Measurements from ENCODE around the gene ASCC2.

Gene ASCC2

DNA sequence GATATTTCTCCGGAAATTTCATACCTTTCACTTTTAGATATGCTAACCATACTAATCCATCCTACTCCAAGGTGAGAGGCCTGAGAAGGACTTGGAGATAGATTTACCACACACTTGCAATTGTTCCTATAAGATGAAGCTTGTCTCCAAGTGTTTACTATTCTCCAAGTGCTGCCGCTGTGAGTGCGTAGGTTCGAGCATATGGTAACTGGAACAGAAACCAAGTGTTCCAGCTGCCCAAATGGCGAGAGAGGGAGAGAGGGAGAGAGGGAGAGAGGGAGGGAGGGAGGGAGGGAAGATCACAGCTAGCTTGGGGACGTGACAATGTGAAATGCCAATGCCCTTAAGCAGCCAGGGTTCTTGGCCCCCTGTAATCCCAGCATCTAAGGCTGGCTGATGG is 21.5 kb downstream of the ASCC2 start:
- Histone ChIP-seq H3K9ac (ENCODE audit: low read length) (peak overlapping the region; percentile 52), H3K9me3 (ENCODE audit: control insufficient read depth, low read length) (no peaks in the 10 kb centered on the region), H3K27me3 (replicated peaks; ENCODE audit: control insufficient read depth, insufficient read depth, low read length) (no peaks in the 10 kb centered on the region), H3K36me3 (ENCODE audit: control insufficient read depth, insufficient read depth, low read length, severe bottlenecking) (peaks cover 66% of the 10 kb centered on the region), H3K4me3 (ENCODE audit: low read length) (peak overlapping the region; percentile 54), H3K4me1 (ENCODE audit: control insufficient read depth, insufficient read depth, low read length) (peaks cover 47% of the 10 kb centered on the region)
- DNase-seq (ENCODE audit: low read depth) = no peak

DNA sequence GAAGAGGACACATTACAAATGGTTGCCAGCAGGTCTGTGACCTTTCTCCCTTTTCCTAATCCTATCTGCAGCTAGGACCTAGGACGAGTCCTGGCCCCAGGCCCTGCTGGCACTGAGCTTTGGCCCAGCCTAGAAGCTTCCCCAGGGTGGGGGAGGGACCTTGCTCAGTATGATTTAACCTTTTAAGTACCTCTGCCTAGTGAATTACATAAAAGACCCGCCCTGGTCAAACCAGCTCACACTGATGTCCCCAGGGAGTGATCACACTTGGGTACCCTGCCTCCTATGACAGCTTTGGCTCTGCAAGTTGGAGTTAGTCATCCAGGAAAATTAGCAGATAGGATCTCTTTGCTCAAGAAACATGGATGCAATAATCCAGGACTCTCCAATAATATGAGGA is 21.9 kb downstream of the ASCC2 start:
- Histone ChIP-seq H3K9ac (ENCODE audit: low read length) (peak overlapping the region; percentile 58), H3K27me3 (replicated peaks; ENCODE audit: control insufficient read depth, insufficient read depth, low read length) (no peaks in the 10 kb centered on the region), H3K4me1 (ENCODE audit: control insufficient read depth, insufficient read depth, low read length) (peaks cover 49% of the 10 kb centered on the region), H3K4me3 (ENCODE audit: low read length) (peak overlapping the region; percentile 54), H3K36me3 (ENCODE audit: control insufficient read depth, insufficient read depth, low read length, severe bottlenecking) (peaks cover 66% of the 10 kb centered on the region), H3K9me3 (ENCODE audit: control insufficient read depth, low read length) (no peaks in the 10 kb centered on the region)
- DNase-seq (ENCODE audit: low read depth) = no peak

DNA sequence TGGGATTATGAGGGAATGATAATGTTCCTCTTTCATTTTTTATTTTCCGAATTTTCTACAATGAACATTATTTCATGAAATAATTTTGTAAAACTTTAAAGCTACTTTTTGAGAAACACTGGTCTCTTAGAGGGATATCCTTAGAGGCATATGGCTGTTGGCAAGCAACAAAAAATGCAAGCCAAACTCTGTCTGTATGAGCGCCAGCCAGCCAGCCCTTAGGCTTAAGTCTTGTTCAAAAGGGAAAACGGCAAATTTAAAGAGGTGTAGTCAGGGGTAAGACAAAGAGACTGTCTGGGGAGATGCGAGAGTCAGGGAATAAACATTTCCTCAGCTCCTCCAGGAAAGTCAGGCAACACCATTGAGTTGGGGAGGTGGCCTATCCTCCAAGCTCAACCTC is 22.5 kb downstream of the ASCC2 start:
- Histone ChIP-seq H3K4me3 (ENCODE audit: low read length) (peak overlapping the region; percentile 54), H3K36me3 (ENCODE audit: control insufficient read depth, insufficient read depth, low read length, severe bottlenecking) (peaks cover 63% of the 10 kb centered on the region), H3K9ac (ENCODE audit: low read length) (peak overlapping the region; percentile 58), H3K4me1 (ENCODE audit: control insufficient read depth, insufficient read depth, low read length) (peaks cover 53% of the 10 kb centered on the region), H3K27me3 (replicated peaks; ENCODE audit: control insufficient read depth, insufficient read depth, low read length) (no peaks in the 10 kb centered on the region), H3K9me3 (ENCODE audit: control insufficient read depth, low read length) (no peaks in the 10 kb centered on the region)
- no peak for DNase-seq (ENCODE audit: low read depth)

DNA sequence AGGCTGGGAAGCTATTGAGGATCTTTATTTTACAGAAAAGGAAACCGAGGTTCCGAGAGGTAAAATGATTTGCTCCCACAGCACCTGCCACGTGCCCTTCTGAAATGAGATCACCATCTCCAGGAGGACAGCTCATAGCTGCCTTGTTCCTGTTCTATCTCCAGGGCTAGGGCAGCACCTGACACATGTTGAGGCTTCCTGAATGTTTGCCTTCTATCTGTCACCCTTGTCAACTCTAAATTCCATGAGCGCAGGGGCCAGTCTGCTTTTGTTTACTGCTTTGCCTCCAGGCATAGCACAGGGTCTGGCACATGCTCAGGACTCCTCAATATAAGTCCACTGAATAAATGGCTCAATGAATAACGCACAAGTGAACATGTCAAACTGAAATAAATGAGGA is 24.1 kb downstream of the ASCC2 start:
- peaks cover 60% of the 10 kb centered on the region for H3K36me3 ChIP-seq (ENCODE audit: control insufficient read depth, insufficient read depth, low read length, severe bottlenecking)
- H3K9me3 ChIP-seq (ENCODE audit: control insufficient read depth, low read length) = no peaks in the 10 kb centered on the region
- H3K4me1 ChIP-seq (ENCODE audit: control insufficient read depth, insufficient read depth, low read length) = peaks cover 61% of the 10 kb centered on the region
- DNase-seq (ENCODE audit: low read depth) = no peak
- H3K27me3 ChIP-seq (replicated peaks; ENCODE audit: control insufficient read depth, insufficient read depth, low read length) = no peaks in the 10 kb centered on the region
- H3K4me3 ChIP-seq (ENCODE audit: low read length) = no peak overlapping the region
- H3K9ac ChIP-seq (ENCODE audit: low read length) = no peak overlapping the region

DNA sequence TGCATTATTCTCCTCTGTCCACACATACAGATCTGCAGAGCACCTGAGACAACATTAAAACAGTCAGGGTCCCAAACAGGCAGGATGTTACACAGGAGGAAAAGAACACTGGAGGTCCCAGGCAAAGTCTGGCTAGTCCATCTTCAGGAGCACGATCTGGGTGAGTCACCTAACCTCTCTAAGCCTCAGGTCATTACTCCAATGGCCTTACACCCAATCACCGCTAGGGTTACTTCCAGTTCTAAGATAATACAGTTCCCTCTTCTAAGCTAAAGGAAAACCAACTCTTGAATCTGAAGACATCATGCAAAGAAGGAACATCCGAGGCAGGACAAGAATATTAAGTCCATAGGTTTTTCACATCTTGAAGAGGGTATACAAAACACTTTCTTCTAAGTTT is 24.5 kb downstream of the ASCC2 start:
- Histone ChIP-seq H3K4me3 (ENCODE audit: low read length) (no peak overlapping the region), H3K4me1 (ENCODE audit: control insufficient read depth, insufficient read depth, low read length) (peaks cover 61% of the 10 kb centered on the region), H3K9me3 (ENCODE audit: control insufficient read depth, low read length) (no peaks in the 10 kb centered on the region), H3K27me3 (replicated peaks; ENCODE audit: control insufficient read depth, insufficient read depth, low read length) (no peaks in the 10 kb centered on the region), H3K9ac (ENCODE audit: low read length) (no peak overlapping the region), H3K36me3 (ENCODE audit: control insufficient read depth, insufficient read depth, low read length, severe bottlenecking) (peaks cover 56% of the 10 kb centered on the region)
- DNase-seq (ENCODE audit: low read depth) = no peak

DNA sequence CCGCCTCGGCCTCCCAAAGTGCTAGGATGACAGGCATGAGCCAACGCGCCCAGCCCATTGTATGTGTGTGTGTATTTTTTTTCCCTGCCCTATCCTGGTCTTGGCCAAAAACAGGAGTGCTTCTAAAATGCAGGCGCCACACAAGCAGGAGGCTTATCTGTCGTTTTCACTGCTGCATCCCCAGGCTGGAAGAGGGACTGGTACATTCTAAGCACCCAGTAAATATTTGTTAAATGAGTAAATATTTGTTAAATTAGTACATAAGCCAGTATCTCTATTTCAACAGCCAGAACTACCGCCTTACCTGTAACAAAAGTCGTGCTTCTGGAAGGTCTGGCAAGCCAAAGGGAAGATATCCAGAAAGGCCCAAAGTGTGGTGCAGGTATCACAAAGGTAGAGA is 24.9 kb downstream of the ASCC2 start:
- Histone ChIP-seq H3K4me3 (ENCODE audit: low read length) (no peak overlapping the region), H3K9ac (ENCODE audit: low read length) (no peak overlapping the region), H3K9me3 (ENCODE audit: control insufficient read depth, low read length) (no peaks in the 10 kb centered on the region), H3K36me3 (ENCODE audit: control insufficient read depth, insufficient read depth, low read length, severe bottlenecking) (peaks cover 59% of the 10 kb centered on the region), H3K27me3 (replicated peaks; ENCODE audit: control insufficient read depth, insufficient read depth, low read length) (no peaks in the 10 kb centered on the region), H3K4me1 (ENCODE audit: control insufficient read depth, insufficient read depth, low read length) (peaks cover 61% of the 10 kb centered on the region)
- DNase-seq (ENCODE audit: low read depth) = no peak

DNA sequence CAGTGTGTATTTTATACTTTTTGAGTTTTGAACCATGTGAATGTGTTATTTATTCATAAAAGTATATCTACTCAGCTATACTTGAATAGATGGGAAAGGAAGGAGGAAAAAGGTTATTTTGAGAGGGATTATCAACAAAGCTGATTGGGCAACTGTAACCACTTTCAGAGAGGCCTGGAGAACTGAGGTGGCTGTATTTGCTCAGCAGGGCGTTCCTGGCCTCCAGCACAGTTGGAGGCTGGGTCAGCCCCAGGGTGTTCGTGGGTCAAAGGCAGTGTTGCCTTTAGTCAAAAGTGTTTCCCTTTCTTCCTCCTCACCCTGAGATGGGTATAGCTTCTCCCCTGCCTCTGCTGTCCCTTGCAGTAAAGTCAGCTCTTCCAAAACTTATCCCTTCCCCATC is 26.7 kb downstream of the ASCC2 start:
- peaks cover 47% of the 10 kb centered on the region for H3K4me1 ChIP-seq (ENCODE audit: control insufficient read depth, insufficient read depth, low read length)
- no peaks in the 10 kb centered on the region for H3K27me3 ChIP-seq (replicated peaks; ENCODE audit: control insufficient read depth, insufficient read depth, low read length)
- peak overlapping the region; percentile 52 for H3K9ac ChIP-seq (ENCODE audit: low read length)
- H3K9me3 ChIP-seq (ENCODE audit: control insufficient read depth, low read length) = no peaks in the 10 kb centered on the region
- peaks cover 72% of the 10 kb centered on the region for H3K36me3 ChIP-seq (ENCODE audit: control insufficient read depth, insufficient read depth, low read length, severe bottlenecking)
- no peak for DNase-seq (ENCODE audit: low read depth)
- H3K4me3 ChIP-seq (ENCODE audit: low read length) = no peak overlapping the region

DNA sequence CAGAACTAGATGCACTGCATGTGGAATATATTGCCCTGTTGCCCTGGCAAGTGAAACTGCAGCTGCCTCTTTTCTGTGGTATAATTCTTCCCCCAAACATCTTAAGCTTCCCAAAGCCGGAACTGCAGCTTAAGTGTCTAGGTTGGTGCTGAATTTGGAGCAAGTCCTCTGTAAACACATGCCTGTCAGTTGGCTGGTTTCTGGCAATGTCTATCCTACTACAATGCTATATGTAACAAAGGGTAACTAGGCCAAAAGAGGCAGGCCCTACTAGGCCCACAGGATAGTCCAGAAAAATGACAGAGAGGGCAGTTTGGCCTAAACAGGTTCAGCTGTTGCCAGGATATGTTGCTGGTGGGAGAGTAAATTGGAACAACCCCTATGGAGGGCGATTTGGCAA is 27.9 kb downstream of the ASCC2 start:
- Histone ChIP-seq H3K9ac (ENCODE audit: low read length) (no peak overlapping the region), H3K4me3 (ENCODE audit: low read length) (no peak overlapping the region), H3K27me3 (replicated peaks; ENCODE audit: control insufficient read depth, insufficient read depth, low read length) (no peaks in the 10 kb centered on the region), H3K4me1 (ENCODE audit: control insufficient read depth, insufficient read depth, low read length) (peaks cover 41% of the 10 kb centered on the region), H3K36me3 (ENCODE audit: control insufficient read depth, insufficient read depth, low read length, severe bottlenecking) (peaks cover 81% of the 10 kb centered on the region), H3K9me3 (ENCODE audit: control insufficient read depth, low read length) (no peaks in the 10 kb centered on the region)
- DNase-seq (ENCODE audit: low read depth) = no peak

DNA sequence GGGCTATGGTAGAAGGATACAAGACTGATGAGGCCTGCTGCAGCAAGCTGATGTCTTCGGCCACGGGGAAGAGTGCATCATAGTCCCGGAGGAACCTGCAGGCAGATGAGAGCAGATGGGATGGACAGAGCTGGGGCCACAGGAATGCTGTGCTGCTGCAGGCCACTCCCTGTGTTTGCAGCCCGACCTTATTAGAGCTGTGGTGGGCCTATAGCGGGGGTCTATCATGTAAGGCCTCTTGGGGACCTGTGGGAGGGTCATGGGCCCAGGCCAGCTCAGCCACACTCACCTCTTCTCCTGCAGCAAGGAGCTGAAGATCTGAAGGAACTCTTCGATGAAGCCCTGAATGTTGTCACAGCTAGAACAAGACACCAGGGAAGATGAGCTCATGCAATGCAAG is 31.9 kb downstream of the ASCC2 start:
- no peak for DNase-seq (ENCODE audit: low read depth)
- H3K36me3 ChIP-seq (ENCODE audit: control insufficient read depth, insufficient read depth, low read length, severe bottlenecking) = peaks cover 69% of the 10 kb centered on the region

DNA sequence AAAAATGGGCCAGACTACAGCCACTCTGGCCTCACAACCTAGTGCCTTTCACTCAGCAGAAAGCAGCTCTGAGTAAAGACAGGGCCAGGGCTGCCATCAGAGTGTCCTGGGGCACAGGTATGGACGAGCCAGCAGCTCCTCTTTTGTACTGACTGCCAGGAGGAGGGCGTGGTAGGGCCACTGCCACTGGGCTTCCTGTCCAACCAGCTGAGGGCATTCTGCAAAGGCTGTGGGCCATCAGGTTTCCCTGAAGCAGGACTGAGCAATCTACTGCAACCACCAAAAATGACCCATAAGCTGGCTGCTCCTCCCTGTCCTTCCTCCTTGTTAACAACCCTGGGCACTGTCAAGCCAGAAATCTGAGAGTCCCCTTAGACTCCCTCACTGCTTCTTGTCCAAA is 33.1 kb downstream of the ASCC2 start:
- DNase-seq (ENCODE audit: low read depth) = no peak
- no peak overlapping the region for H3K4me3 ChIP-seq (ENCODE audit: low read length)
- no peaks in the 10 kb centered on the region for H3K9me3 ChIP-seq (ENCODE audit: control insufficient read depth, low read length)
- peaks cover 27% of the 10 kb centered on the region for H3K4me1 ChIP-seq (ENCODE audit: control insufficient read depth, insufficient read depth, low read length)
- no peaks in the 10 kb centered on the region for H3K27me3 ChIP-seq (replicated peaks; ENCODE audit: control insufficient read depth, insufficient read depth, low read length)
- peaks cover 74% of the 10 kb centered on the region for H3K36me3 ChIP-seq (ENCODE audit: control insufficient read depth, insufficient read depth, low read length, severe bottlenecking)
- H3K9ac ChIP-seq (ENCODE audit: low read length) = no peak overlapping the region

More for the DNA sequence above, 31.9 kb downstream of the ASCC2 start:
- H3K9ac ChIP-seq (ENCODE audit: low read length) = no peak overlapping the region
- H3K4me3 ChIP-seq (ENCODE audit: low read length) = no peak overlapping the region
- H3K27me3 ChIP-seq (replicated peaks; ENCODE audit: control insufficient read depth, insufficient read depth, low read length) = no peaks in the 10 kb centered on the region
- H3K9me3 ChIP-seq (ENCODE audit: control insufficient read depth, low read length) = no peaks in the 10 kb centered on the region
- peaks cover 26% of the 10 kb centered on the region for H3K4me1 ChIP-seq (ENCODE audit: control insufficient read depth, insufficient read depth, low read length)

DNA sequence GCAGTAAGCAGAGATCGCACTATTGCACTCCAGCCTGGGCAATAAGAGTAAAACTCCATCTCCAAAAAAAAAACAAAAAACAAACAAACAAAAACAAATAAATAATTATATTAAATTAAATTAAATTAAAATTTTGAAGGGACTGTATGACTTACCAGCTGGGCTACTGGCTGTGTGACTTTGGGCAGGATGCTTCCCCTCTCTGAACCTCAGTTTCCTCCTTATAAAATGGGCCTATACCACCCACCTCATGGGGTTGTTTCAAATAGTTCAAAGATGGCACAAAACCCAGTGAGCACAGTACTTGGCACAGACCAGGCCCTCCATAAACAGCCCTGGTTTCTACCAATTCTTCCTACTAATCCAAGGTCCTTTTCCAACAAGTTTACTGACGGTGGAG is 34.9 kb downstream of the ASCC2 start:
- Histone ChIP-seq H3K27me3 (replicated peaks; ENCODE audit: control insufficient read depth, insufficient read depth, low read length) (no peaks in the 10 kb centered on the region), H3K36me3 (ENCODE audit: control insufficient read depth, insufficient read depth, low read length, severe bottlenecking) (peaks cover 77% of the 10 kb centered on the region), H3K9me3 (ENCODE audit: control insufficient read depth, low read length) (no peaks in the 10 kb centered on the region), H3K4me1 (ENCODE audit: control insufficient read depth, insufficient read depth, low read length) (peaks cover 41% of the 10 kb centered on the region), H3K4me3 (ENCODE audit: low read length) (no peak overlapping the region), H3K9ac (ENCODE audit: low read length) (no peak overlapping the region)
- DNase-seq (ENCODE audit: low read depth) = no peak

DNA sequence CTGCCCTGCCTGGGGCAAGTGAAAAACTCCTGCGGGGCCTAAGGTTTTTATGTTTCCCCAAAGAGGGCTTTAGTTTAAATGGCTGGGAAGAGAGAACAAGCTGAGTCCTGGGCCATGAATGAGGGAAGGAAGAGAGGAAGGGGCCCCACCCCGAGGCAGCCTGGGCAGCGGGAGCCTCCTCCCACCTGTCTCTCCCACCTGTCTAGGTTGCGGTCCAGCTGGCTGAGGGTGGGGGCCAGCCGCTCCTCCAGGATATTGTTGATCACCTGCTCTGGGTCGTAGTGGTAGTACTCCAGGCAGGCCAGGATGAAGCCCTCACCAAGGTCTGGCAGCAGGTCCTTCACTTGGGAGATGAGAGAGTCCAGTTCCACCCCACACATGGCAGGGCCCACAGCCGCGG is 36.3 kb downstream of the ASCC2 start:
- no peak for DNase-seq (ENCODE audit: low read depth)

More for the DNA sequence above, 36.3 kb downstream of the ASCC2 start:
- Histone ChIP-seq H3K36me3 (ENCODE audit: control insufficient read depth, insufficient read depth, low read length, severe bottlenecking) (peaks cover 78% of the 10 kb centered on the region), H3K4me1 (ENCODE audit: control insufficient read depth, insufficient read depth, low read length) (peaks cover 45% of the 10 kb centered on the region), H3K4me3 (ENCODE audit: low read length) (no peak overlapping the region), H3K9ac (ENCODE audit: low read length) (no peak overlapping the region), H3K27me3 (replicated peaks; ENCODE audit: control insufficient read depth, insufficient read depth, low read length) (no peaks in the 10 kb centered on the region), H3K9me3 (ENCODE audit: control insufficient read depth, low read length) (no peaks in the 10 kb centered on the region)

Measured in adipocyte (in vitro differentiated cells).